WTC11 (cell line): ENCODE results near the gene ANGPTL2. TPM values are rescaled to one million over a fixed set of nuclear protein-coding genes. Genes with fewer than 3 reads are reported as not detected.

Experiments used
- ATAC-seq: fragments of 200-7000 bp; cut with Tn5 transposase; 2 replicates; pipeline ENCODE4 v1.10.0; 2021; ENCODE audit warnings: mild to moderate bottlenecking, moderate library complexity
- CTCF ChIA-PET: fragments of 300-600 bp; sonication (Branson Sonifier 250); formaldehyde crosslinking; loops from one replicate; lab custom pipeline; 2021; ENCODE audit warnings: antibody characterized with exemption; lab: Charles Lee
- POLR2A ChIA-PET: fragments of 350-600 bp; sonication (Branson Sonifier 250); formaldehyde crosslinking; loops from one replicate; lab custom pipeline; 2021; ENCODE audit warnings: antibody characterized with exemption; lab: Charles Lee
- DNase-seq: peaks from one replicate; pipeline ENCODE4 v3.0.0; 2021; ENCODE audit warnings: low spot score
- H3K27ac Mint-ChIP-seq: 2 replicates; pipeline ENCODE4 v1.8.0; 2021; ENCODE audit warnings: mixed read lengths
- H3K27me3 Mint-ChIP-seq: 2 replicates; pipeline ENCODE4 v1.8.0; 2021; ENCODE audit warnings: low read depth, mild to moderate bottlenecking, moderate library complexity, mixed read lengths
- H3K36me3 Mint-ChIP-seq: 2 replicates; pipeline ENCODE4 v1.8.0; 2021; ENCODE audit warnings: mixed read lengths
- H3K4me1 Mint-ChIP-seq: 2 replicates; pipeline ENCODE4 v1.8.0; 2022; ENCODE audit warnings: mixed read lengths
- H3K4me3 Mint-ChIP-seq: 2 replicates; pipeline ENCODE4 v1.8.0; 2021; ENCODE audit warnings: mild to moderate bottlenecking, moderate library complexity, mixed read lengths
- H3K9me3 Mint-ChIP-seq: 2 replicates; pipeline ENCODE4 v1.8.0; 2021; ENCODE audit warnings: mixed read lengths
- ATF1 ChIP-seq: sonication (generic); formaldehyde crosslinking; IDR thresholded peaks from 2 replicates; pipeline ENCODE4 v1.8.1; 2023; ENCODE audit warnings: mild to moderate bottlenecking, moderate library complexity, missing genetic modification reagents
- ATF2 ChIP-seq: sonication (generic); formaldehyde crosslinking; IDR thresholded peaks from 2 replicates; pipeline ENCODE4 v1.8.1; 2022; ENCODE audit warnings: low read depth, missing genetic modification reagents, borderline replicate concordance
- ERG ChIP-seq: fragments of 250-450 bp; sonication (Bioruptor Pico); IDR thresholded peaks from 2 replicates; pipeline ENCODE4 v1.8.0; 2021; ENCODE audit warnings: mild to moderate bottlenecking
- GABPB1 ChIP-seq: sonication (generic); formaldehyde crosslinking; IDR thresholded peaks from 2 replicates; pipeline ENCODE4 v1.8.1; 2023; ENCODE audit warnings: mild to moderate bottlenecking, missing genetic modification reagents
- GRHL2 ChIP-seq: fragments of 250-450 bp; sonication (Bioruptor Pico); IDR thresholded peaks from 2 replicates; pipeline ENCODE4 v1.8.0; 2022; ENCODE audit warnings: mild to moderate bottlenecking, moderate library complexity; ENCODE audit not compliant: insufficient replicate concordance, severe bottlenecking
- HMGA2 ChIP-seq: fragments of 250-450 bp; sonication (Bioruptor Pico); IDR thresholded peaks from 2 replicates; pipeline ENCODE4 v1.4.0; 2021; ENCODE audit warnings: mild to moderate bottlenecking, moderate library complexity
- JUN ChIP-seq: sonication (generic); formaldehyde crosslinking; IDR thresholded peaks from 2 replicates; pipeline ENCODE4 v1.8.0; 2023; ENCODE audit warnings: mild to moderate bottlenecking, missing genetic modification reagents
- MAX ChIP-seq: sonication (generic); formaldehyde crosslinking; IDR thresholded peaks from 2 replicates; pipeline ENCODE4 v1.8.0; 2022; ENCODE audit warnings: mild to moderate bottlenecking, missing genetic modification reagents
- NFE2L1 ChIP-seq: sonication (generic); formaldehyde crosslinking; IDR thresholded peaks from 2 replicates; pipeline ENCODE4 v1.8.1; 2023; ENCODE audit warnings: missing genetic modification reagents
- NR3C1 ChIP-seq: sonication (generic); formaldehyde crosslinking; conservative IDR thresholded peaks from 2 replicates; pipeline ENCODE4 v1.8.1; 2023; ENCODE audit warnings: low read depth, mild to moderate bottlenecking, missing genetic modification reagents
- OVOL2 ChIP-seq: fragments of 250-450 bp; sonication (Bioruptor Pico); IDR thresholded peaks from 2 replicates; pipeline ENCODE4 v1.9.0; 2021; ENCODE audit warnings: mild to moderate bottlenecking, borderline replicate concordance
- PRDM15 ChIP-seq: sonication (generic); formaldehyde crosslinking; IDR thresholded peaks from 2 replicates; pipeline ENCODE4 v1.8.0; 2022; ENCODE audit warnings: missing genetic modification reagents
- TEAD1 ChIP-seq: sonication (generic); formaldehyde crosslinking; IDR thresholded peaks from 2 replicates; pipeline ENCODE4 v1.8.0; 2022; ENCODE audit warnings: mild to moderate bottlenecking, missing genetic modification reagents
- USF2 ChIP-seq: sonication (generic); formaldehyde crosslinking; IDR thresholded peaks from 2 replicates; pipeline ENCODE4 v1.8.1; 2023; ENCODE audit warnings: mild to moderate bottlenecking, missing genetic modification reagents, moderate library complexity
- ZNF138 ChIP-seq: sonication (generic); formaldehyde crosslinking; conservative IDR thresholded peaks from 2 replicates; pipeline ENCODE4 v1.8.1; 2022; ENCODE audit warnings: mild to moderate bottlenecking, moderate library complexity, missing genetic modification reagents
- ZNF416 ChIP-seq: fragments of 250-450 bp; sonication (Bioruptor Pico); IDR thresholded peaks from 2 replicates; pipeline ENCODE4 v1.9.0; 2021; ENCODE audit warnings: mild to moderate bottlenecking, inconsistent platforms
- ZNF512 ChIP-seq: sonication (generic); formaldehyde crosslinking; IDR thresholded peaks from 2 replicates; pipeline ENCODE4 v1.8.1; 2022; ENCODE audit warnings: missing genetic modification reagents, borderline replicate concordance
- ZNF671 ChIP-seq: fragments of 250-450 bp; sonication (Bioruptor Pico); IDR thresholded peaks from 2 replicates; pipeline ENCODE4 v1.8.0; 2021; ENCODE audit warnings: mild to moderate bottlenecking
- total RNA-seq: library from RNA; stranded (reverse); gene quantifications from 3 replicates; pipeline ENCODE4 v1.2.3, GENCODE V29; 2021

The ANGPTL2 gene
- total RNA-seq, 1 experiment from 2014 or later: 4.5 TPM

GRCh38 chr9:127088724-127089615 lies 33.5 kb downstream of the ANGPTL2 start (continued):
- TF ChIP-seq ATF2 (CRISPR knock-in tag) (no peak), GRHL2 (CRISPR knock-in tag) (no peak), JUN (CRISPR knock-in tag) (no peak), OVOL2 (CRISPR knock-in tag) (no peak)
- TF ChIP-seq, all 79 proteins: peak for 0

- H3K9me3 Mint-ChIP-seq: no peaks in the 10 kb centered on the region
- H3K27me3 Mint-ChIP-seq: no peaks in the 10 kb centered on the region
- TF ChIP-seq MAX (CRISPR knock-in tag): no peak
- TF ChIP-seq ZNF138 (CRISPR knock-in tag): no peak
- TF ChIP-seq ZNF512 (CRISPR knock-in tag): no peak
- no peak for TF ChIP-seq ZNF416 (CRISPR knock-in tag)
- no peak for TF ChIP-seq PRDM15
- no peak for TF ChIP-seq ZNF671
- TF ChIP-seq HMGA2 (CRISPR knock-in tag): no peak
- TF ChIP-seq ERG (CRISPR knock-in tag): no peak
- TF ChIP-seq NR3C1 (CRISPR knock-in tag): no peak
- TF ChIP-seq NFE2L1: no peak
- no peak for TF ChIP-seq GABPB1 (CRISPR knock-in tag)
- no peak for TF ChIP-seq ATF2 (CRISPR knock-in tag)
- TF ChIP-seq USF2 (CRISPR knock-in tag): no peak
- TF ChIP-seq TEAD1 (CRISPR knock-in tag): no peak
- TF ChIP-seq ATF1 (CRISPR knock-in tag): no peak
- ChIA-PET CTCF (no interaction called here), POLR2A (no interaction called here)
- ATAC-seq: no peak
- no peaks in the 10 kb centered on the region for H3K36me3 Mint-ChIP-seq
- no peak overlapping the region for H3K27ac Mint-ChIP-seq
- DNase-seq: no peak
- H3K4me1 Mint-ChIP-seq: no peaks in the 10 kb centered on the region
- H3K4me3 Mint-ChIP-seq: no peak overlapping the region
Measured at GRCh38 chr9:127087836-127088235, 34.6 kb downstream of the ANGPTL2 start.
